ENCODE measurements around the gene SLC9C1. TPM values are rescaled to one million over a fixed set of nuclear protein-coding genes. Genes with fewer than 3 reads are reported as not detected.

The SLC9C1 gene
- total RNA-seq, 1 experiment from 2014 or later = 0.79 TPM

DNA sequence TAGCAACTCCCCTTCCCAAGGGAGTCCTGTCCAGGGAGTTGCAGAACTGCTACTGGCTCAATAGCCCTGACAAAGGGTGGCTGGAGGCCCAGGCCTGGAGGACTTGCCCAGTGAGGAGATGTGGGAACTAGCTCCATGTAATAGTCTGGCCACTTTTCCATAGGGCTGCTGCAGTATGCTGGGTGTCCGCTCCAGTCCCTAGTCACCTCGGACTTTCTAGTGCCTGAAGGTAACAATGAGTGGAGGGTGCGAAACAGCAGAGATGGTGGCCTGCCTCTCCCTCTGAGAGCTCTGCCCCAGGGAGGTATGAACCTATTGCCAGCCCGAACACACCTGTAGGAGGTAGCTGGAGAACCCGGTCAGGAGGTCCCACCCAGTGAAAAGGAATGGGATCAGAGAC lies 119.0 kb downstream of the SLC9C1 start:
- Histone ChIP-seq H2AFZ (ENCODE audit: low read depth, low read length, poor library complexity, severe bottlenecking) (no peak overlapping the region), H3K9me2 (ENCODE audit: insufficient read depth) (no peaks in the 10 kb centered on the region), H3K4me3 (replicated peaks in 1 of 2; ENCODE audit: low read depth in 1 of 2, low read length in 2 of 2) (no peak overlapping the region), H4K20me1 (ENCODE audit: insufficient read depth) (no peaks in the 10 kb centered on the region), H3K4me2 (ENCODE audit: low read length) (no peak overlapping the region), H3K36me3 (ENCODE audit: control insufficient read depth in 1 of 2, insufficient read depth in 2 of 2, low read length in 2 of 2) (no peaks in the 10 kb centered on the region), H3K9ac (ENCODE audit: low read length) (no peak overlapping the region), H3K9me3 (ENCODE audit: control insufficient read depth in 1 of 2, insufficient read depth in 1 of 2, low read depth in 1 of 2, low read length in 2 of 2) (no peaks in the 10 kb centered on the region), H3K79me2 (ENCODE audit: insufficient read depth, low read length) (no peaks in the 10 kb centered on the region), H3K27ac (ENCODE audit: low read depth, low read length) (no peak overlapping the region), H3K27me3 (ENCODE audit: insufficient read depth, low read length) (no peaks in the 10 kb centered on the region), H3K4me1 (ENCODE audit: control insufficient read depth in 1 of 2, insufficient read depth in 2 of 2, low read length in 2 of 2) (no peaks in the 10 kb centered on the region)
- no TSS peak for BruUV-seq (replicated peaks)
- TF ChIP-seq ELF1 (IDR thresholded peaks at IDR 0.05; ENCODE audit: borderline replicate concordance, low read depth) (no peak), RAD21 (IDR thresholded peaks at IDR 0.05; ENCODE audit: low read depth) (no peak), SRF (IDR thresholded peaks at IDR 0.05; ENCODE audit: low read depth) (no peak)
- intact Hi-C loops (cut with micrococcal nuclease) = no loop called here
- RAD21 ChIA-PET (ENCODE audit: low non-redundant PET in 1 of 2, low total read pairs in 2 of 2, uncharacterized antibody in 2 of 2, unreplicated experiment in 2 of 2) = no interaction called here
- POLR2A ChIA-PET = no interaction called here
- CTCF ChIA-PET = no interaction called here
- DNase-seq (ENCODE audit: low read depth, low spot score) (no peak), ATAC-seq (no peak)

GRCh38 chr3:112171144-112171543 lies 122.9 kb downstream of the SLC9C1 start:
- Histone ChIP-seq H2AFZ (ENCODE audit: low read depth, low read length, poor library complexity, severe bottlenecking) (no peak overlapping the region), H3K4me2 (ENCODE audit: low read length) (no peak overlapping the region), H3K9ac (ENCODE audit: low read length) (no peak overlapping the region), H4K20me1 (ENCODE audit: insufficient read depth) (no peaks in the 10 kb centered on the region), H3K4me3 (replicated peaks in 1 of 2; ENCODE audit: low read depth in 1 of 2, low read length in 2 of 2) (no peak overlapping the region), H3K9me2 (ENCODE audit: insufficient read depth) (no peaks in the 10 kb centered on the region), H3K27ac (ENCODE audit: low read depth, low read length) (no peak overlapping the region), H3K27me3 (ENCODE audit: insufficient read depth, low read length) (no peaks in the 10 kb centered on the region), H3K36me3 (ENCODE audit: control insufficient read depth in 1 of 2, insufficient read depth in 2 of 2, low read length in 2 of 2) (no peaks in the 10 kb centered on the region), H3K4me1 (ENCODE audit: control insufficient read depth in 1 of 2, insufficient read depth in 2 of 2, low read length in 2 of 2) (no peaks in the 10 kb centered on the region), H3K9me3 (ENCODE audit: control insufficient read depth in 1 of 2, insufficient read depth in 1 of 2, low read depth in 1 of 2, low read length in 2 of 2) (no peaks in the 10 kb centered on the region), H3K79me2 (ENCODE audit: insufficient read depth, low read length) (no peaks in the 10 kb centered on the region)
- POLR2A ChIA-PET = no interaction called here
- no peak for ATAC-seq
- CTCF ChIA-PET = no interaction called here
- RAD21 ChIA-PET (ENCODE audit: low non-redundant PET in 1 of 2, low total read pairs in 2 of 2, uncharacterized antibody in 2 of 2, unreplicated experiment in 2 of 2) = no interaction called here
- intact Hi-C loops (cut with micrococcal nuclease) = no loop called here
- no peak for TF ChIP-seq FOSL1 (IDR thresholded peaks at IDR 0.05; ENCODE audit: low read depth)
- TF ChIP-seq MAX (IDR thresholded peaks at IDR 0.05) = no peak
- TF ChIP-seq ZNF274 (IDR thresholded peaks at IDR 0.05; ENCODE audit: low read depth, low read length) = no peak
- TF ChIP-seq ELF1 (IDR thresholded peaks at IDR 0.05; ENCODE audit: borderline replicate concordance, low read depth) = no peak
- TF ChIP-seq RAD21 (IDR thresholded peaks at IDR 0.05; ENCODE audit: low read depth) = no peak
- no peak for TF ChIP-seq EZH2phosphoT487 (IDR thresholded peaks at IDR 0.05; ENCODE audit: borderline replicate concordance)
- no peak for TF ChIP-seq EGR1 (IDR thresholded peaks at IDR 0.05; ENCODE audit: low read depth)
- TF ChIP-seq SRF (IDR thresholded peaks at IDR 0.05; ENCODE audit: low read depth) = no peak
- no peak for TF ChIP-seq CTCF (IDR thresholded peaks at IDR 0.05 in 2 of 3, conservative IDR thresholded peaks at IDR 0.05 in 1 of 3; ENCODE audit: borderline replicate concordance in 1 of 3, insufficient read depth in 1 of 3, low read depth in 2 of 3, low read length in 2 of 3)
- TF ChIP-seq JUND (IDR thresholded peaks at IDR 0.05) = no peak
- TF ChIP-seq CBX3 (IDR thresholded peaks at IDR 0.05; ENCODE audit: low read depth) = no peak
- TF ChIP-seq, protein P1, sequence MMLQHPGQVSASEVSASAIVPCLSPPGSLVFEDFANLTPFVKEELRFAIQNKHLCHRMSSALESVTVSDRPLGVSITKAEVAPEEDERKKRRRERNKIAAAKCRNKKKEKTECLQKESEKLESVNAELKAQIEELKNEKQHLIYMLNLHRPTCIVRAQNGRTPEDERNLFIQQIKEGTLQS (IDR thresholded peaks at IDR 0.05) = no peak
- no peak for TF ChIP-seq EZH2 (IDR thresholded peaks at IDR 0.05)
- BruUV-seq (replicated peaks) = no TSS peak
- DNase-seq (ENCODE audit: low read depth, low spot score) = no peak

Data from HCT116 (cell line).